H1 (cell line): ENCODE data around the gene ADAMTS16. TPM values are rescaled to one million over a fixed set of nuclear protein-coding genes. Genes with fewer than 3 reads are reported as not detected.

Source experiments
- CTCF ChIA-PET: fragments of 300-600 bp; sonication (Branson Sonifier 250); formaldehyde crosslinking; loops from one replicate; lab custom pipeline; 2021; ENCODE audit not compliant: partially characterized antibody; lab: Charles Lee
- POLR2A ChIA-PET: fragments of 300-600 bp; sonication (Branson Sonifier 250); formaldehyde crosslinking; loops from one replicate; lab custom pipeline; 2021; ENCODE audit warnings: inconsistent platforms; ENCODE audit not compliant: partially characterized antibody; lab: Charles Lee
- DNase-seq, 2 experiments: peaks; one replicate each; pipeline versions ENCODE4 v3.0.0 to v3.0.0-alpha.2; 2010 to 2022; ENCODE audit warnings: low spot score in 2 of 2, low read depth in 1 of 2, mixed read lengths in 1 of 2
- FAIRE-seq: peaks from 2 replicates; lab custom pipeline; 2011; peaks lifted over from hg19 to GRCh38; lab: Jason Lieb, UNC
- H2AFZ ChIP-seq: 2 replicates; pipeline ENCODE4 v1.8.1; 2012; ENCODE audit warnings: low read length, inconsistent platforms
- H2AK5ac ChIP-seq: 2 replicates; pipeline ENCODE4 v1.6.1; 2013; ENCODE audit warnings: low read depth, low read length
- H2BK120ac ChIP-seq: replicated peaks from 2 replicates; pipeline ENCODE3; 2013; ENCODE audit warnings: low read depth, low read length, inconsistent platforms
- H2BK12ac ChIP-seq: 2 replicates; pipeline ENCODE4 v1.6.1; 2013; ENCODE audit warnings: low read depth, low read length
- H2BK15ac ChIP-seq: 2 replicates; pipeline ENCODE4 v1.6.1; 2013; ENCODE audit warnings: low read length
- H2BK20ac ChIP-seq: 2 replicates; pipeline ENCODE4 v1.6.1; 2013; ENCODE audit warnings: low read length
- H2BK5ac ChIP-seq: 2 replicates; pipeline ENCODE4 v1.6.1; 2013; ENCODE audit warnings: low read depth, low read length
- H3K14ac ChIP-seq: 2 replicates; pipeline ENCODE4 v1.6.1; 2013; ENCODE audit warnings: inconsistent platforms; ENCODE audit not compliant: insufficient read length
- H3K18ac ChIP-seq: 2 replicates; pipeline ENCODE4 v1.6.1; 2013; ENCODE audit warnings: low read length; ENCODE audit errors: extremely low read depth
- H3K23ac ChIP-seq: 2 replicates; pipeline ENCODE4 v1.6.1; 2013; ENCODE audit warnings: inconsistent platforms; ENCODE audit not compliant: insufficient read length
- H3K23me2 ChIP-seq: 2 replicates; pipeline ENCODE4 v1.6.1; 2013; ENCODE audit warnings: low read depth, low read length
- H3K27ac ChIP-seq: 2 replicates; pipeline ENCODE4 v1.6.1; 2011; ENCODE audit warnings: low read depth, low read length, inconsistent platforms
- H3K27me3 ChIP-seq, 4 experiments: replicated peaks in 1 of 4; 1 replicate in 1 of 4; 2 replicates in 3 of 4; pipeline versions ENCODE4 v1.6.1 to v1.8.1; 2011 to 2013; ENCODE audit warnings: low read length in 3 of 4, mild to moderate bottlenecking in 3 of 4, inconsistent platforms in 2 of 4, mixed read lengths in 2 of 4, moderate library complexity in 1 of 4; ENCODE audit not compliant: control insufficient read depth in 3 of 4, insufficient read depth in 3 of 4; ENCODE audit errors: extremely low read depth in 1 of 4
- H3K36me3 ChIP-seq, 4 experiments: 2 replicates each; pipeline versions ENCODE4 v1.6.1 to v1.8.1; 2011 to 2013; ENCODE audit warnings: mild to moderate bottlenecking in 4 of 4, low read length in 3 of 4, moderate library complexity in 2 of 4, control low read depth in 1 of 4, inconsistent platforms in 1 of 4; ENCODE audit not compliant: insufficient read depth in 4 of 4, control insufficient read depth in 2 of 4
- H3K4ac ChIP-seq: replicated peaks from 2 replicates; pipeline ENCODE3; 2013; ENCODE audit warnings: low read length, low read depth, mixed read lengths, inconsistent platforms; ENCODE audit not compliant: insufficient read length
- H3K4me1 ChIP-seq, 4 experiments: replicated peaks in 1 of 4; 1 replicate in 1 of 4; 2 replicates in 3 of 4; pipeline versions ENCODE4 v1.6.1 to v1.8.1; 2011 to 2013; ENCODE audit warnings: low read length in 3 of 4, inconsistent platforms in 2 of 4, mixed read lengths in 1 of 4; ENCODE audit not compliant: insufficient read depth in 4 of 4, control insufficient read depth in 3 of 4
- H3K4me2 ChIP-seq, 2 experiments: 2 replicates each; pipeline versions ENCODE4 v1.6.1 to v1.8.1; 2011 to 2013; ENCODE audit warnings: low read depth in 2 of 2, low read length in 2 of 2, control low read depth in 1 of 2, inconsistent platforms in 1 of 2, mild to moderate bottlenecking in 1 of 2; ENCODE audit not compliant: insufficient read depth in 1 of 2
- H3K4me3 ChIP-seq, 4 experiments: fragments of 200-600, 300-600 bp in 1 of 4; sonication (generic), shearing (Covaris generic), sonication (Bioruptor Twin) in 1 of 4; 2 replicates each; pipeline versions ENCODE4 v1.5.1 to v1.8.1; 2011 to 2016; ENCODE audit warnings: low read length in 4 of 4, low read depth in 3 of 4, control low read depth in 2 of 4, inconsistent platforms in 2 of 4, mild to moderate bottlenecking in 2 of 4, mixed read lengths in 1 of 4, moderate library complexity in 1 of 4; ENCODE audit not compliant: insufficient read depth in 2 of 4; ENCODE audit errors: extremely low read depth in 1 of 4
- H3K56ac ChIP-seq: replicated peaks from 2 replicates; pipeline ENCODE3; 2013; ENCODE audit warnings: low read depth, mild to moderate bottlenecking, mixed read lengths, low read length, inconsistent platforms; ENCODE audit not compliant: insufficient read length
- H3K79me1 ChIP-seq: 2 replicates; pipeline ENCODE4 v1.6.1; 2013; ENCODE audit warnings: low read depth, low read length, control low read depth
- H3K79me2 ChIP-seq, 2 experiments: 2 replicates each; pipeline versions ENCODE4 v1.6.1 to v1.8.1; 2012 to 2013; ENCODE audit warnings: low read length in 2 of 2, mild to moderate bottlenecking in 2 of 2, inconsistent platforms in 1 of 2; ENCODE audit not compliant: insufficient read depth in 2 of 2, control insufficient read depth in 1 of 2
- H3K9ac ChIP-seq, 4 experiments: replicated peaks in 1 of 4; 1 replicate in 1 of 4; 2 replicates in 3 of 4; pipeline versions ENCODE4 v1.6.1 to v1.8.1; 2011 to 2013; ENCODE audit warnings: low read depth in 3 of 4, low read length in 3 of 4, control low read depth in 2 of 4, mild to moderate bottlenecking in 2 of 4, moderate library complexity in 2 of 4, inconsistent platforms in 1 of 4; ENCODE audit errors: extremely low read depth in 1 of 4
- H3K9me3 ChIP-seq, 2 experiments: 2 replicates each; pipeline versions ENCODE4 v1.6.1 to v1.8.1; 2012 to 2013; ENCODE audit warnings: mild to moderate bottlenecking in 2 of 2, moderate library complexity in 2 of 2, control low read depth in 1 of 2, inconsistent platforms in 1 of 2, low read depth in 1 of 2, low read length in 1 of 2, mixed read lengths in 1 of 2; ENCODE audit not compliant: insufficient read depth in 2 of 2
- H4K20me1 ChIP-seq, 2 experiments: replicated peaks in 1 of 2; 2 replicates each; pipeline versions ENCODE3 to v1.8.1; 2011 to 2013; ENCODE audit warnings: inconsistent platforms in 2 of 2, low read length in 2 of 2, mild to moderate bottlenecking in 1 of 2; ENCODE audit not compliant: insufficient read depth in 2 of 2, control insufficient read depth in 1 of 2
- H4K5ac ChIP-seq: 2 replicates; pipeline ENCODE4 v1.6.1; 2013; ENCODE audit warnings: low read length, low read depth, mixed read lengths, inconsistent platforms; ENCODE audit not compliant: insufficient read length
- H4K8ac ChIP-seq: 2 replicates; pipeline ENCODE4 v1.8.0; 2013; ENCODE audit warnings: mild to moderate bottlenecking, moderate library complexity, low read length, inconsistent platforms; ENCODE audit not compliant: insufficient read depth; ENCODE audit errors: extremely low read depth
- H4K91ac ChIP-seq: replicated peaks from 2 replicates; pipeline ENCODE3; 2013; ENCODE audit warnings: low read length, mixed read lengths, inconsistent platforms; ENCODE audit not compliant: insufficient read length
- CREB1 ChIP-seq: IDR thresholded peaks from 2 replicates; pipeline ENCODE4 v1.6.1; 2012; ENCODE audit warnings: inconsistent platforms
- CTCF ChIP-seq, 3 experiments: IDR thresholded peaks; 1 replicate in 2 of 3; 2 replicates in 1 of 3; pipeline versions ENCODE4 v1.5.1 to v1.6.1; 2011; ENCODE audit warnings: low read length in 3 of 3, mild to moderate bottlenecking in 3 of 3, inconsistent platforms in 2 of 3, low read depth in 1 of 3, moderate library complexity in 1 of 3; ENCODE audit not compliant: insufficient read depth in 1 of 3; ENCODE audit errors: control extremely low read depth in 1 of 3
- KDM4A ChIP-seq: IDR thresholded peaks from one replicate; pipeline ENCODE4 v1.7.1; 2012; ENCODE audit warnings: low read depth, mild to moderate bottlenecking, moderate library complexity, low read length, inconsistent platforms; ENCODE audit not compliant: severe bottlenecking
- RAD21 ChIP-seq, 2 experiments: IDR thresholded peaks in 1 of 2; conservative IDR thresholded peaks in 1 of 2; 2 replicates each; pipeline ENCODE4 v1.6.1; 2011; ENCODE audit warnings: low read depth in 2 of 2, low read length in 2 of 2, improper control_type of control experiment in 1 of 2, inconsistent platforms in 1 of 2, mild to moderate bottlenecking in 1 of 2, moderate library complexity in 1 of 2
- WGBS, 2 experiments: shearing (Covaris generic) in 1 of 2; methylation state at CpG; one replicate each; pipeline versions ENCODE4 v1.1.6 to v1.1.7; 2013 to 2015; ENCODE audit warnings: low lambda C conversion rate in 2 of 2, mixed read lengths in 2 of 2, inconsistent platforms in 1 of 2, low coverage in 1 of 2, missing lambda C conversion rate in 1 of 2; ENCODE audit not compliant: insufficient replicate concordance in 2 of 2, insufficient coverage in 1 of 2, insufficient read length in 1 of 2; ENCODE audit errors: extremely low coverage in 1 of 2, missing lambda C conversion rate in 1 of 2; 5-methylcytosine and 5-hydroxymethylcytosine counted together
- polyA plus RNA-seq, 7 experiments: library from polyadenylated mRNA; depleted of rRNA in 3 of 7; stranded (reverse) in 5 of 7; unstranded in 2 of 7; fragments of >200 nt in 5 of 7; fragments of 200-250 nt in 2 of 7; gene quantifications; 1 replicate in 5 of 7; 2 replicates in 1 of 7; 4 replicates in 1 of 7; pipeline versions ENCODE4 v1.2.1 to v1.2.3, GENCODE V29; 2011 to 2013; ENCODE audit warnings: missing spikeins in 2 of 7, mixed read lengths in 2 of 7
- total RNA-seq: library from RNA; stranded (reverse); fragmentation: NEBNext Ultra II Directional; extraction: Animal tissue kit (Norgen Biotek cat#: 25700); gene quantifications from 2 replicates; pipeline ENCODE4 v1.2.1, GENCODE V29; 2021

The ADAMTS16 gene
- total and polyA plus RNA-seq, 2 of the 8 experiments (the other 6 are each of a cell fraction or from before 2014, with no cell fraction given), result 3.7 to 16.0 TPM

- POLR2A ChIA-PET, result interaction anchor here (0.7 kb wide), 1 partner anchor 27 kb away, joined by 3 read pairs; no protein-coding TSS in a partner anchor
- Histone ChIP-seq H3K4me1 (no peaks in the 10 kb centered on the region), H3K27me3 (no peaks in the 10 kb centered on the region), H3K14ac (no peak overlapping the region), H3K23me2 (no peaks in the 10 kb centered on the region), H3K4ac (no peak overlapping the region), H2BK20ac (no peak overlapping the region), H3K79me1 (no peaks in the 10 kb centered on the region), H4K91ac (no peak overlapping the region), H3K23ac (no peak overlapping the region), H3K4me3 (no peak overlapping the region), H3K56ac (no peak overlapping the region), H4K8ac (no peak overlapping the region), H4K5ac (no peak overlapping the region), H3K36me3 (no peaks in the 10 kb centered on the region), H3K4me2 (no peak overlapping the region), H3K9ac (no peak overlapping the region), H2AFZ (no peak overlapping the region), H3K27ac (no peak overlapping the region), H3K79me2 (no peaks in the 10 kb centered on the region), H3K18ac (no peak overlapping the region), H3K9me3 (no peaks in the 10 kb centered on the region), H2BK5ac (no peak overlapping the region), H2BK120ac (no peak overlapping the region), H2BK15ac (no peak overlapping the region), H2BK12ac (no peak overlapping the region), H2AK5ac (no peak overlapping the region), H4K20me1 (no peaks in the 10 kb centered on the region)
- FAIRE-seq (no peak), DNase-seq (no peak)
- TF ChIP-seq KDM4A, result no peak
- TF ChIP-seq CREB1, result no peak
- TF ChIP-seq RAD21 (IDR thresholded peaks at IDR 0.05 in 1 of 2, conservative IDR thresholded peaks at IDR 0.05 in 1 of 2; ENCODE audit: low read depth in 2 of 2, low read length in 2 of 2), result peak; percentile 30 to 42; a peak in 2 of 4 replicates
- peak in 2 of 3 experiments; percentile 22 to 26; a peak in 1 of 4 replicates for TF ChIP-seq CTCF (IDR thresholded peaks at IDR 0.05; ENCODE audit: control extremely low read depth in 1 of 3, insufficient read depth in 1 of 3, low read depth in 1 of 3, low read length in 3 of 3)
- 87% methylated on average over 1 of the region's 1 CpG; no CpG with 5 or more reads in 1 of the 2 experiments for WGBS, 2 experiments
- CTCF ChIA-PET, result interaction anchor here (0.6 to 1.3 kb wide), 6 partner anchors 11 to 162 kb away, joined by 3 to 4 read pairs (median 4); no protein-coding TSS in a partner anchor
Observed at GRCh38 chr5:5104550-5104949, 35.6 kb upstream of the ADAMTS16 start.
